H1 (cell line): ENCODE results near the gene SLK. TPM values are rescaled to one million over a fixed set of nuclear protein-coding genes. Genes with fewer than 3 reads are reported as not detected.

Source experiments
- CTCF ChIA-PET: fragments of 300-600 bp; sonication (Branson Sonifier 250); formaldehyde crosslinking; loops from one replicate; lab custom pipeline; 2021; ENCODE audit not compliant: partially characterized antibody; lab: Charles Lee
- POLR2A ChIA-PET: fragments of 300-600 bp; sonication (Branson Sonifier 250); formaldehyde crosslinking; loops from one replicate; lab custom pipeline; 2021; ENCODE audit warnings: inconsistent platforms; ENCODE audit not compliant: partially characterized antibody; lab: Charles Lee
- DNase-seq, 2 experiments: peaks; one replicate each; pipeline versions ENCODE4 v3.0.0 to v3.0.0-alpha.2; 2010 to 2022; ENCODE audit warnings: low spot score in 2 of 2, low read depth in 1 of 2, mixed read lengths in 1 of 2
- FAIRE-seq: peaks from 2 replicates; lab custom pipeline; 2011; peaks lifted over from hg19 to GRCh38; lab: Jason Lieb, UNC
- H2AFZ ChIP-seq: 2 replicates; pipeline ENCODE4 v1.8.1; 2012; ENCODE audit warnings: low read length, inconsistent platforms
- H2AK5ac ChIP-seq: 2 replicates; pipeline ENCODE4 v1.6.1; 2013; ENCODE audit warnings: low read depth, low read length
- H2BK120ac ChIP-seq: replicated peaks from 2 replicates; pipeline ENCODE3; 2013; ENCODE audit warnings: low read depth, low read length, inconsistent platforms
- H2BK12ac ChIP-seq: 2 replicates; pipeline ENCODE4 v1.6.1; 2013; ENCODE audit warnings: low read depth, low read length
- H2BK15ac ChIP-seq: 2 replicates; pipeline ENCODE4 v1.6.1; 2013; ENCODE audit warnings: low read length
- H2BK20ac ChIP-seq: 2 replicates; pipeline ENCODE4 v1.6.1; 2013; ENCODE audit warnings: low read length
- H2BK5ac ChIP-seq: 2 replicates; pipeline ENCODE4 v1.6.1; 2013; ENCODE audit warnings: low read depth, low read length
- H3K14ac ChIP-seq: 2 replicates; pipeline ENCODE4 v1.6.1; 2013; ENCODE audit warnings: inconsistent platforms; ENCODE audit not compliant: insufficient read length
- H3K18ac ChIP-seq: 2 replicates; pipeline ENCODE4 v1.6.1; 2013; ENCODE audit warnings: low read length; ENCODE audit errors: extremely low read depth
- H3K23ac ChIP-seq: 2 replicates; pipeline ENCODE4 v1.6.1; 2013; ENCODE audit warnings: inconsistent platforms; ENCODE audit not compliant: insufficient read length
- H3K23me2 ChIP-seq: 2 replicates; pipeline ENCODE4 v1.6.1; 2013; ENCODE audit warnings: low read depth, low read length
- H3K27ac ChIP-seq: 2 replicates; pipeline ENCODE4 v1.6.1; 2011; ENCODE audit warnings: low read depth, low read length, inconsistent platforms
- H3K27me3 ChIP-seq, 4 experiments: replicated peaks in 1 of 4; 1 replicate in 1 of 4; 2 replicates in 3 of 4; pipeline versions ENCODE4 v1.6.1 to v1.8.1; 2011 to 2013; ENCODE audit warnings: low read length in 3 of 4, mild to moderate bottlenecking in 3 of 4, inconsistent platforms in 2 of 4, mixed read lengths in 2 of 4, moderate library complexity in 1 of 4; ENCODE audit not compliant: control insufficient read depth in 3 of 4, insufficient read depth in 3 of 4; ENCODE audit errors: extremely low read depth in 1 of 4
- H3K36me3 ChIP-seq, 4 experiments: 2 replicates each; pipeline versions ENCODE4 v1.6.1 to v1.8.1; 2011 to 2013; ENCODE audit warnings: mild to moderate bottlenecking in 4 of 4, low read length in 3 of 4, moderate library complexity in 2 of 4, control low read depth in 1 of 4, inconsistent platforms in 1 of 4; ENCODE audit not compliant: insufficient read depth in 4 of 4, control insufficient read depth in 2 of 4
- H3K4ac ChIP-seq: replicated peaks from 2 replicates; pipeline ENCODE3; 2013; ENCODE audit warnings: low read length, low read depth, mixed read lengths, inconsistent platforms; ENCODE audit not compliant: insufficient read length
- H3K4me1 ChIP-seq, 4 experiments: replicated peaks in 1 of 4; 1 replicate in 1 of 4; 2 replicates in 3 of 4; pipeline versions ENCODE4 v1.6.1 to v1.8.1; 2011 to 2013; ENCODE audit warnings: low read length in 3 of 4, inconsistent platforms in 2 of 4, mixed read lengths in 1 of 4; ENCODE audit not compliant: insufficient read depth in 4 of 4, control insufficient read depth in 3 of 4
- H3K4me2 ChIP-seq, 2 experiments: 2 replicates each; pipeline versions ENCODE4 v1.6.1 to v1.8.1; 2011 to 2013; ENCODE audit warnings: low read depth in 2 of 2, low read length in 2 of 2, control low read depth in 1 of 2, inconsistent platforms in 1 of 2, mild to moderate bottlenecking in 1 of 2; ENCODE audit not compliant: insufficient read depth in 1 of 2
- H3K4me3 ChIP-seq, 4 experiments: fragments of 200-600, 300-600 bp in 1 of 4; sonication (generic), shearing (Covaris generic), sonication (Bioruptor Twin) in 1 of 4; 2 replicates each; pipeline versions ENCODE4 v1.5.1 to v1.8.1; 2011 to 2016; ENCODE audit warnings: low read length in 4 of 4, low read depth in 3 of 4, control low read depth in 2 of 4, inconsistent platforms in 2 of 4, mild to moderate bottlenecking in 2 of 4, mixed read lengths in 1 of 4, moderate library complexity in 1 of 4; ENCODE audit not compliant: insufficient read depth in 2 of 4; ENCODE audit errors: extremely low read depth in 1 of 4
- H3K56ac ChIP-seq: replicated peaks from 2 replicates; pipeline ENCODE3; 2013; ENCODE audit warnings: low read depth, mild to moderate bottlenecking, mixed read lengths, low read length, inconsistent platforms; ENCODE audit not compliant: insufficient read length
- H3K79me1 ChIP-seq: 2 replicates; pipeline ENCODE4 v1.6.1; 2013; ENCODE audit warnings: low read depth, low read length, control low read depth
- H3K79me2 ChIP-seq, 2 experiments: 2 replicates each; pipeline versions ENCODE4 v1.6.1 to v1.8.1; 2012 to 2013; ENCODE audit warnings: low read length in 2 of 2, mild to moderate bottlenecking in 2 of 2, inconsistent platforms in 1 of 2; ENCODE audit not compliant: insufficient read depth in 2 of 2, control insufficient read depth in 1 of 2
- H3K9ac ChIP-seq, 4 experiments: replicated peaks in 1 of 4; 1 replicate in 1 of 4; 2 replicates in 3 of 4; pipeline versions ENCODE4 v1.6.1 to v1.8.1; 2011 to 2013; ENCODE audit warnings: low read depth in 3 of 4, low read length in 3 of 4, control low read depth in 2 of 4, mild to moderate bottlenecking in 2 of 4, moderate library complexity in 2 of 4, inconsistent platforms in 1 of 4; ENCODE audit errors: extremely low read depth in 1 of 4
- H3K9me3 ChIP-seq, 2 experiments: 2 replicates each; pipeline versions ENCODE4 v1.6.1 to v1.8.1; 2012 to 2013; ENCODE audit warnings: mild to moderate bottlenecking in 2 of 2, moderate library complexity in 2 of 2, control low read depth in 1 of 2, inconsistent platforms in 1 of 2, low read depth in 1 of 2, low read length in 1 of 2, mixed read lengths in 1 of 2; ENCODE audit not compliant: insufficient read depth in 2 of 2
- H4K20me1 ChIP-seq, 2 experiments: replicated peaks in 1 of 2; 2 replicates each; pipeline versions ENCODE3 to v1.8.1; 2011 to 2013; ENCODE audit warnings: inconsistent platforms in 2 of 2, low read length in 2 of 2, mild to moderate bottlenecking in 1 of 2; ENCODE audit not compliant: insufficient read depth in 2 of 2, control insufficient read depth in 1 of 2
- H4K5ac ChIP-seq: 2 replicates; pipeline ENCODE4 v1.6.1; 2013; ENCODE audit warnings: low read length, low read depth, mixed read lengths, inconsistent platforms; ENCODE audit not compliant: insufficient read length
- H4K8ac ChIP-seq: 2 replicates; pipeline ENCODE4 v1.8.0; 2013; ENCODE audit warnings: mild to moderate bottlenecking, moderate library complexity, low read length, inconsistent platforms; ENCODE audit not compliant: insufficient read depth; ENCODE audit errors: extremely low read depth
- H4K91ac ChIP-seq: replicated peaks from 2 replicates; pipeline ENCODE3; 2013; ENCODE audit warnings: low read length, mixed read lengths, inconsistent platforms; ENCODE audit not compliant: insufficient read length
- CEBPB ChIP-seq: IDR thresholded peaks from 2 replicates; pipeline ENCODE4 v1.6.1; 2012; ENCODE audit warnings: low read depth, low read length
- FOSL1 ChIP-seq: IDR thresholded peaks from 2 replicates; pipeline ENCODE4 v1.6.1; 2011; ENCODE audit warnings: mild to moderate bottlenecking, low read depth, low read length, moderate library complexity; ENCODE audit not compliant: insufficient read depth
- POLR2A ChIP-seq, 2 experiments: IDR thresholded peaks; 1 replicate in 1 of 2; 2 replicates in 1 of 2; pipeline ENCODE4 v1.6.1; 2011; ENCODE audit warnings: low read depth in 2 of 2, low read length in 2 of 2, mild to moderate bottlenecking in 2 of 2; ENCODE audit errors: control extremely low read depth in 1 of 2
- RAD21 ChIP-seq, 2 experiments: IDR thresholded peaks in 1 of 2; conservative IDR thresholded peaks in 1 of 2; 2 replicates each; pipeline ENCODE4 v1.6.1; 2011; ENCODE audit warnings: low read depth in 2 of 2, low read length in 2 of 2, improper control_type of control experiment in 1 of 2, inconsistent platforms in 1 of 2, mild to moderate bottlenecking in 1 of 2, moderate library complexity in 1 of 2
- RBBP5 ChIP-seq: IDR thresholded peaks from 2 replicates; pipeline ENCODE4 v1.7.1; 2012; ENCODE audit warnings: low read depth, mild to moderate bottlenecking, inconsistent platforms, low read length, moderate library complexity, borderline replicate concordance
- SAP30 ChIP-seq: fragments of 300-600 bp; sonication (generic); IDR thresholded peaks from 2 replicates; pipeline ENCODE4 v1.7.1; 2012; ENCODE audit warnings: low read length, moderate library complexity, mild to moderate bottlenecking, inconsistent platforms; ENCODE audit not compliant: insufficient read depth, insufficient replicate concordance
- SP1 ChIP-seq: IDR thresholded peaks from 2 replicates; pipeline ENCODE4 v1.6.1; 2011; ENCODE audit warnings: low read depth, low read length
- TEAD4 ChIP-seq: IDR thresholded peaks from 2 replicates; pipeline ENCODE4 v1.6.1; 2012; ENCODE audit warnings: low read depth, low read length, inconsistent platforms, mixed read lengths
- polyA plus RNA-seq, 7 experiments: library from polyadenylated mRNA; depleted of rRNA in 3 of 7; stranded (reverse) in 5 of 7; unstranded in 2 of 7; fragments of >200 nt in 5 of 7; fragments of 200-250 nt in 2 of 7; gene quantifications; 1 replicate in 5 of 7; 2 replicates in 1 of 7; 4 replicates in 1 of 7; pipeline versions ENCODE4 v1.2.1 to v1.2.3, GENCODE V29; 2011 to 2013; ENCODE audit warnings: missing spikeins in 2 of 7, mixed read lengths in 2 of 7
- total RNA-seq: library from RNA; stranded (reverse); fragmentation: NEBNext Ultra II Directional; extraction: Animal tissue kit (Norgen Biotek cat#: 25700); gene quantifications from 2 replicates; pipeline ENCODE4 v1.2.1, GENCODE V29; 2021

The SLK gene
- total and polyA plus RNA-seq, 2 of the 8 experiments (the other 6 are each of a cell fraction or from before 2014, with no cell fraction given), result 2.7 to 18.3 TPM

GRCh38 chr10:103939522-103939921 lies 27.4 kb upstream of the SLK start:
- H3K4ac ChIP-seq, result no peak overlapping the region
- no peak overlapping the region for H4K5ac ChIP-seq
- no peaks in the 10 kb centered on the region for H3K79me1 ChIP-seq
- H2BK12ac ChIP-seq, result no peak overlapping the region
- H3K18ac ChIP-seq, result no peak overlapping the region
- no peaks in the 10 kb centered on the region for H4K20me1 ChIP-seq
- H2BK120ac ChIP-seq, result no peak overlapping the region
- ChIA-PET POLR2A (no interaction called here), CTCF (interaction anchor here (0.7 kb wide), 1 partner anchor 52 kb away, joined by 3 read pairs; no protein-coding TSS in a partner anchor)
- DNase-seq (no peak), FAIRE-seq (no peak)
- no peak overlapping the region for H3K14ac ChIP-seq
- H3K23me2 ChIP-seq, result no peaks in the 10 kb centered on the region
- no peak overlapping the region for H3K9ac ChIP-seq
- no peak overlapping the region for H3K56ac ChIP-seq
- H4K91ac ChIP-seq, result no peak overlapping the region
- H3K4me1 ChIP-seq, result no peaks in the 10 kb centered on the region; a peak in 1 of 7 replicates
- TF ChIP-seq RBBP5 (no peak), POLR2A (IDR thresholded peaks at IDR 0.05; ENCODE audit: control extremely low read depth in 1 of 2, low read depth in 2 of 2, low read length in 2 of 2) (no peak), RAD21 (IDR thresholded peaks at IDR 0.05 in 1 of 2, conservative IDR thresholded peaks at IDR 0.05 in 1 of 2; ENCODE audit: low read depth in 2 of 2, low read length in 2 of 2) (no peak), FOSL1 (no peak), SAP30 (no peak), TEAD4 (no peak), CEBPB (peak; percentile 35; the same call in 1 of the 2 replicates), SP1 (no peak)
- H2BK5ac ChIP-seq, result no peak overlapping the region
- no peak overlapping the region for H4K8ac ChIP-seq
- no peaks in the 10 kb centered on the region for H3K9me3 ChIP-seq
- H3K23ac ChIP-seq, result no peak overlapping the region
- no peaks in the 10 kb centered on the region for H3K27me3 ChIP-seq
- H2BK20ac ChIP-seq, result no peak overlapping the region
- H3K27ac ChIP-seq, result no peak overlapping the region
- no peak overlapping the region for H3K4me3 ChIP-seq
- H2AK5ac ChIP-seq, result no peak overlapping the region
- no peak overlapping the region for H3K4me2 ChIP-seq
- no peaks in the 10 kb centered on the region for H3K36me3 ChIP-seq
- H2BK15ac ChIP-seq, result no peak overlapping the region
- H2AFZ ChIP-seq, result no peak overlapping the region
- H3K79me2 ChIP-seq, result no peaks in the 10 kb centered on the region
